ENCODE results near the gene C5.

C5 gene

DNA sequence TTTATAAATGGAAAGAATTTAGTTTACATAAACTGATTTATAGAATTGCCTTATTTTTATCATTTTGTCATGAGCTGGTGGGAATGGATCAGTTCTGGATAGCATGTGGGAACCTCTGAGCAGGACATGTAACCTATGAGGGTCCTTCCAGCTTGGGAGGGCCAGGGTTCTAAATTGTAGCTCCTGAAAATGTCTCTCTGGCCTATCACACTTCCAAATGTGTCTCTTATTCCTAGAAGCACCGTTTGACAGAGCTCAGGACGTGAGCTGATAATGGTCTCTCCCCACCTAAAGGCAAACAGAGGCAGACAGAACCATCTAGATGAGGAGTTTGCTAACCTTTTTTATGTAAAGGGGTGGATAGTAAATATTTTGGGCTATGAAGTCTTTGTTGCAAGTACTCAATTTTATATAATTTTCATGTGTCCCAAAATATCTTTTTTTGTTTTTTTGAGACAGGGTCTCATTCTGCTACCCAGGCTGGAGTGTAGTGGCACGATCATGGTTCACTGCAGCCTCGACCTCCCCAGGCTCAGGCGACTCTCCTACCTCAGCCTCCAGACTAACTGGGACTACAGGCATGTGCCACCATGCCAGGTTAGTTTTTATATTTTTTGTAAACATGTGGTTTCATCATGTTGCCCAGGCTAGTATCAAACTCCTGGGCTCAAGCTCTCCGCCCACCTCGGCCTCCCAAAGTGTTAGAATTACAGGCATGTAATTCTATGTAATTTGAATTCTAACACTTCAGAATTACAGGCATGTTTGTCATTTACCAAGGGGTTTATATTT lies 127.5 kb downstream of the C5 start:
- DNase-seq = no peak

DNA sequence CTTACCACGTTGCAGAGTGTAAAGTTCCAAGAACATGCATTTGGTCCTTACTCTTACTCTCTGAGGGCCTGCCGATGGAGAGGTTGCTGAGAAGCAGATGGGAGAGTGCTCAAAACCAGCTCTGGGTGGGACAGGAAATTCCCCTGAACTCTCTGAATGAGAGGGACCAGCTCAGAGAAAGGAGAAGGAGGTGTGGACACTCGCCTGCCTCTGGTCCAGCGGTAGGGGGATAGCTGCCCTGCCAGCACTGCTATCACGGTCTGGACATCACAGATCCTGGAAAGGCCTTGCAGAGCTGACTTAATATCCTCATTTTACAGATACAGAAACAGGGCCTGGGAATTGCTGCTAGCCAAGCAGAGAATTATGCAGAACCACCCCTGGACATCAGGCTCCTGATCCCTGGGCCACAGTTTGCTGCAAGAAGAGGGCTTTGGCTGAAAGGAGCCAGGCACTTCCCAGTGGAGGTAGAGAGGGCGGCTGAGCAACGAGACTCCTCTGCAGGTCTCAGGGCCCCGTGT lies 128.4 kb downstream of the C5 start:
- DNase-seq = no peak

DNA sequence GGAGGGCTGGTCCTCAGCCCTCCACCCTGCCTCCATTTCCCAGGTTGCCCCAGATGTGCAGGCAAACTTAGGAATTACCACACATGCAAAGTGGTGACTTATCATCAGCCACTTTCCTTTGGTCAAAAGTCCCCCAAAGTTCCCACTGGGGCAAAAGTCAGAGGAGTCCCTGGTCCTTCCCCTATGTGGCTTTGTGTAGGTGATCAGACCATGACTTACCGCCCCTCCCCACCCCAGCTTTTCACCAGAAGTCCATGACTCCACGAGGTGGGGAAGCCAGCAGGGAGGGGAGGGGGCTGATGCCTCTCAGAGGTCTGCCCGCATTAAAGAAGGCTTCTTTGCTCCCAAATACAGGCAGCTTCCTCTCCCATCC lies 129.3 kb downstream of the C5 start:
- DNase-seq = no peak

DNA sequence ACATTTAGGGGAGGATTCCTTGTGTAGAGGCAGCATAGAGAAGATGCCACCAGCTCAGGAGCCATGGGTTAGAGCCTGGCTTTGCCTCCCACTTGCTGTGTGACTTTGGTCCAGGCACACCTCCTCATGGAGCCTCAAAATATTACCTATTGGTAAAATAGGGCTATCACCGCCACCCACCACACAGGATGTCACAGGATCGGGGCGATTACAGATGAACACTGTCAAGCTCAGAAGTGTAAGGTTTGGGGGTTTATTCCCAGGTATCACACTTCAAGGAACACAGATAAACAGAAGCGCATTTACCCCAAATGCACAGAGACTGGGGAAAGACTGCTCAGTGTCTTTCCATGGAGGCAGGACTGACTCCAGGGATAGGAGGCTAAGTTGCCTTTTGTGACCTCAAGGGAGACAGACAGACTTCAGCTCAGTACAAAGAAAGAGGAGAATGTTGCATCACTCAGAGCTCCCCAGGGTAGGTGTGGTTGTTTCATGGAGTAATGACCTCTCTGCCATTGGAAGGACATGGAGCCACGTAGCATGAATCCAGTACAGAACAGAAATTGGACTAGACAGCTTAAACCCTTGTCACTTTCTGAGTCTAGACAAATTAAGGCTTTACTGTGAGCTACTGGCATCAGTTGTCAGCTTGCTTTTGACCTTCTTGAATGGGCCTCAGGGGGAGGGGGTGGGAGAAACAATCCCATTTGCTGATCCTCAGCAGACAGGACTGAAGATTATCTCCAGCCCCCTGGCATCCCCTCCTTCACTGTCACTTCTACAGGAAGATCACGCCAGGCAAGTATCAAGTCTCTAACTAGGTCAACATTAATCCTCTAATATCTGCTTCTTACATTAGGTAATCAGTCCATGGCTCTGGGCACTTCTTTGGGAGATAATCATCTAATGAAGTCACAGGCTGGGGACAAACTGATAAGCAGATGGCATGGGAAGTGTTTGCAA lies 130.0 kb downstream of the C5 start:
- no peak for DNase-seq

DNA sequence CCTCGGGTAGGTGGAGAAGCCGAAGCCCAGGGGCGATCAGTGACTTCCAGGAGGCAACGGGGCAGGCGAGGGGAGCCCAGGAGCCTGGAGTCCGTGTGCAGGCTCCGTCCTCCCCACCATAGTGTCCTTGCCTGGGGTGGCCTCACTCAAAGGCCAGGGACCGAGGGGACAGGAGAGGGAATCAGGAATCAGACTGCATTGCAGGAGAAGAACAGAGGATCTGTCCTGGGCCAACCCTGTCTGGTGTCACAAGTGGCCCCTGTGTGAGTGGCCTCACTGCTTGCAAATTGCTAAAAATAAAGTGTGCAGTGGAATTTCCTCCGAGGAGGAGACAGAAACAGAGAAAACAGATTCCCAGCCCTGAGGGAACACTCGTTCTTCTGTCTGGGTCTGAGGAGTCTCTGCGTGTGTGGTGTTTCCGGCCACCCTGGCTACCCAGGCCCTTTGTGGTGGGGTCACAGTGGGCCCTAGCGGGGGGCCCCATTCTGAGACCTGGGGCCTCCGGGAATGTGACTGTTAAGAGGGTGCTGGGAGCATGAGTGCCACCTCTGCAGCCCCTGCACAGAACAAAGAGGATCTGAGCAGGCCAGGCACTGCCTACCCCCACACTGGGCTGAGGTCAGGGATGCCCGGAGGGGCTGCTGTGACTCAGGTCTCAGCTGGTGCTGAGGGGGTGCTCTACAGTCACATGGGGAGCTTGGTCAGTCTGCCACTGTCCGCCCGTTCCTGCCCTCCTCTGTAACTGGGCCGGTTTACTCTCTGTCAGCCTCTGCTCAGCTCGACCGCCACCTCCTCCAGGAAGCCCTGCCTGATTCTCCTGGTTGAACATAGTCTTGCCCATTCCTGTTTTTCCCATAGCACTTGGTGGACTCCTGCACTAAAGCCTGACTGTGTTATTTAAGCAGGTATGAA lies 130.9 kb downstream of the C5 start:
- no peak for DNase-seq

DNA sequence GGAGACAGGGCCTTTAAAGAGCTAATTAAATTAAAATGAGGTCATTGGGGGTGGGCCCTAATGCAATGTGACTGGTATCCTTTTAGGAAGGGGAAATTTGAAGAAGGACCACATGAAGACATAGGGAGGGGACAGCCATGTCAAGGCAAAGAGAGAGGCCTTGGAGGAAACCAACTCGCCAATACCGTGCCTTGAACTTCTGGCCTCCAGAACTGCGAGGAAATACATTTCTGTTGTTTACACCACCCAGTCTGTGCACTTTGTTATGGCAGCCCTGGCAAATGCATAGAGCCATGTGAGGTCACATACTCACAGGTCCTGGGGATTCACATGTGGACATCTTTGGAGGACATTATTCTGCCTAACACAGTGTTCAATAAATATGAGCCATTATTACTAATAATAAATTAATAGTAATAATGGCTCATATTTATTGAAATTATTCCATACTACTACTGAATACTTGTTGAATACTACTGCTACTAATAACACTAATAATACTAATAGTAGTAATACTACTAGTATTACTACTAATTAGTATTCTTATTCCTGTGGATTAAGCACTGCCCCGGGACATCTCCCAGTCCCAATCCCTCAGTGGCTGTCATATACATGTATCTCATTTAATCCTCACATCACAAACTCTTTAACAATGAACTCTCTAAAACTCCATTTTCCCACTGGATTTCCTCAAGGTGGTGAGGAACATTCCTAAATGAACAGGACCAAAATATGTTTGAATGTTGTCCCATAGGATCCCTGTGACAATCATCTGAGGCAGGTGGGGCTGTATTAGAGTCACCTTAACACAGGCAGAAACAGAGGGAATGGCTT lies 131.9 kb downstream of the C5 start:
- no peak for DNase-seq

DNA sequence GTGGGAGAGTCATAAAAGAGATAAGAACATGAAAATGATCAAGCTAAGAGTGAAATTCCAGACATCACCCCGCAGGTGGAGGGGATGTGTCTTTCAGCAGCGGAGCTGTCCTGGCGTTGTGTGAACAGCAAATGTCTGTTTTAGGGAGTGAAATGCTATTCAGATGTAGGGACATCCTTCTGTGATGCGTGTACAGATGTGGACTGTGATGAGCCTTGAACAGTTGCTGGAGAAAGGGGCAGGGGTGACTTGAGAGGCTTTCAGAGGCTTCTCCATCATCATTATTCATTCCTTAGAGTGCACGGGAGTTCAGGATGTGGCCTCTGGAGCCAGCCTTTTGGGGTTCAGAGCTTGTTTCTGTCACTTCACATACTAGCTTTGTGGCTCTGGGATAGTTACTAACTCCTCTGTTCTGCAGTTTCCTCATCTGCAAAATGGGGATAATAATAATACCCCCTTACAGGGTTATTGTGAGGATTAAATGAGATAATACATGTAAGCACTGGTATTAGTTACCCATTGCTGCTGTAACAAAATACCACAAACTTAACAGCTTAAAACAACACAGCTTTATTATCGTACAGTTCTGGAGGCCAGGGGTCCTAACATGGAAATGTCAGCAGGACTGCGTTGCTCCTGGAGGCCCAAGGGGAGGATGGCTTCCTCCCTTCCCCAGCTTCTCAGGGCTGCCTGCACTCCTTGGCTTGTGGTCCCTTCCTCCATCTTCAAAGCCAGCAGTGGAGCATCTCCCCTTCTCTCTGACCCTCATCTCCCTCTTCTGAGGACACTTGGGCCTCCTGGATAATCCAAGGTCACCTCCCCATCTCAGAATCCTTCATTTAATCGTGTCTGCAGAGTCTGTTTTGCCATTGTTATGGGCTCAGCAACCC lies 132.8 kb downstream of the C5 start:
- DNase-seq = no peak

DNA sequence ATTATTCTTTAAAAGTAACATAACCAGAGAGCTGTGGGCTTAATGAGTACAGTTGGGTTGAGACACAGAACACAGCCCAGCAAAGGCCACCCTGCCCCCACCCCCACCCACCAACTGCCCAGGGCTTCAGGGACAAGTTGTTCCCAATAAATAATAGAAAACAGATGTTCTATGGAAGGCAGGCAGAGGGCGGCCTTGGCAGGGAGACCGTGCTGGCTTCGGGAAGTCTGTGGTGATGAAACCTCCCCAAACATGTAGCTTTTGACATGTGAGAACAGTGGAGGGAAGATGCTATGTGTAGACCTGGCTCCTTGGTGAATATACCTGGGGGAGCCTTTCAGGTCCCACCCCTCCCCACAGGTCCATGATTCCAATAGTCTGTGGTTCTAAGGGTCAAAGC lies 133.5 kb downstream of the C5 start:
- DNase-seq = no peak

DNA sequence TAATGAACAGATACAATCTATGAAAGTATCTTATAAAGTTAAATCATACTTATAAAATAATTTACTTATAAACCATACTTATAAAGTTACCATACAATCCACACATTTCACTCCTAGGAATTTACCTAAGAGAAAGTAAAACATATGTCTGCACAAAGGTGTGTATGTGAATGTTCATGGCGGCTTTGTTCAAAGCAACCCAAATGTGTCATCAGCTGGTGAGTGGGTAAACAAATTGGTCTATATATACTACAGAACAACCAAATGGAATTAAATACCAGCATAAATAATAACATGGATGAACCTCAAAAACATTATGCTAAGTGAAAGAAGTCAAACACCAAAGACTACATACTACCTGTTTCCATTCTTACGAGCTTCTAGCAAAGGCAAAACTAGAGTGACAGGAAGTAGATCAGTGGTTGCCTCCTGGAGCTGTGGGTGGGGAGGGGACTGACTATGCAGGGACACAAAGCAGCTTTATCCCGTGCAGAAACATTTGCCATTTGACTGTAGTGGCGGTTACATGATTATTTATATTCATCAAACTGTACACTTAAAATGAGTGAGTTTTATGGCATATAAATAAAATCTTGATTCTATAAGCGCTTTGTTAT lies 134.1 kb downstream of the C5 start:
- no peak for DNase-seq

DNA sequence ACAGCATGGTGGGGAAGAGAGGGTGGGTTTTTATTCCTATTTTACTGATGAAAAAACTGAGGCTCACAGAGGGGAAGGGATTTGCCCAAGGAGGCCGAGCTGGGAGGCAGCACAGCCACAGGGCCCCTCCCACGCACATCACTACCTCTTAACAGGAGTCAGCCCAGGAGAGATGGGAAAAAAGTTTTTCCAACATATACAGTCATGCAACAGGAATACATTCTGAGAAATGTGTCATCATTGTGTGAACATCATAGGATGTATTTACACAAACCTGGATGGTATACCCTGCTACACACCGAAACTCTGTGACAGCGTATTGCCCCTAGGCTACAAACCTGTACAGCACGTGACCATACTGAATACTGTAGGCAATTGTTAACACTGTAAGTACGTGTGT lies 135.1 kb downstream of the C5 start:
- DNase-seq = no peak

DNA sequence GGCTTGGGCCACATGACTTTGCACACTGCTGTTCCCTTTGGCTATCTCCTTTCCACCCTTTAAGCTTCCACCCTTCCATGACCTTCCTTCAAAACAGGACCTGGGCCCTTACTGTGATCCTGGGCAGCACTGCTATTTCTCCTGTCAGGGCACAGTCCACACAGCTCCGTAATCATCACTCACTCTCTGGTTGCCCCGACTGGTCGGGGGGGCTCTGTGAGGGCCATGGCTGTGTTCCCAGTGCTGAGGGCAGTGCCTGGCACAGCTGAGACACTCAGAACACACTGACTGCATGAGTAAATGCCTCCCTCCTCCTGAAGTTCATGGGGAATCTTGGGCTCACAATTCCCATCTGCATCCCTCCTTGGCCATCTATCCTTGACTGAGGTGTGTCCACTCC lies 135.7 kb downstream of the C5 start:
- no peak for DNase-seq

DNA sequence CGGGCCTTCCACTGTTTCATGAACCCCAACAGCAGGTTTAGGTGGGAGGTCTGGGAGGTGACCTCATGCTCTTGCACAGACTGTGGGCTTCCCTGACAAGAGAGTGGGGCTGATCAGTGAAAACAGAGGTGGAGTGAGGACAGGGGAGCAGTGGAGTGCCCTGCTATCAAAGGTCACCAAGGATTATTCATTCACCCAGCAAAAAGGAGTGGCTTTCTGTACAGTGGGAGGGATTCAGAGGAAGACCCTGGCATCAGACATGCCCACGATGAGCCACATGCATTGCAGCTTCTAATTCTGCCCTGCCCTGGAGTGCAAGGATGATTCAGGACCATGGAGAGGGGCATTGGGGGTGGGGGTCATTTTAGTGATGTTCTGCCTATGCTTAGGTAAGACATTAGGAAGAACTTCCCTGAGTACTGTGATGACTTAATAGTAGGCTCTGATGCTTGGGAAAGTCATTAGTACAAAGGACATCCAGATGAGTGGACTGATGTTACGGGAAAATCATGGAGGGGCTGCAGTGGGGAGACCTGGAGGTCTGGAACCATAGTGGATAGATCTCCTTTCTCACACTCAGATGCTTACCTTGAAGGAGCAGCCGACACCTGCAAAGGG lies 136.3 kb downstream of the C5 start:
- no peak for DNase-seq

DNA sequence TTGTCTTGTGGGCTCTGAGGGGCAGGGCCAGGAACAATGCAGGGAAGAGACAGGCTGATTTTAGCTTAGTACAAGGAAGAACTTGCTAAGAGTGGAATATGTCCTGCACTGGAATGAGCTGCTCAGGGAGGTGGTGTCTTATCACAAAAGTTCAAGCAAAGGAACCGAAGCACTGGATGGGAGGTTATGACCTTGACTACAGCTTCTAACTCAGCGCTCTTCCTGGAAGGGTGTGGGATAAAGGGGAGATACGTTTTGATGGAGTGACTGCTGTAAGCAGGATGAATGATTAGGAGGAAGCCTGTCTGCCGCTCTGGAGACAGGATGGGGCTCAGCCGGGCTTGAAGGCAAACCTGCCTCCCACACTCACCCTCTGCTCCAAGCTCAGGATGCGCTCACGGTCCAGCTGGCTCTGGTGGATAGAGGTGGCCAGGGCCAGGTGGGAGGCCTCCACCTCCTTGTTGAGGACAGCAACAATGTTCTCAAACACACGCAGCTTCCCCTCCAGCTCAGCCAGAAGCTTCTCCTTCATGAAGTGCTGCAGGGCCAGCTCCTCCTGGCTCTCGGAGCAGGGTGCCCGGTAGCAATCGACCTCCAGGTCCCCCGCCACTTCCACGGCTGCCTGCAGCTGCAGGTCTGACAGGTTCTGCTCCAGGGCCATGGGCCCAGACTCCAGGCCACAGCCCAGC lies 137.0 kb downstream of the C5 start:
- DNase-seq = no peak

DNA sequence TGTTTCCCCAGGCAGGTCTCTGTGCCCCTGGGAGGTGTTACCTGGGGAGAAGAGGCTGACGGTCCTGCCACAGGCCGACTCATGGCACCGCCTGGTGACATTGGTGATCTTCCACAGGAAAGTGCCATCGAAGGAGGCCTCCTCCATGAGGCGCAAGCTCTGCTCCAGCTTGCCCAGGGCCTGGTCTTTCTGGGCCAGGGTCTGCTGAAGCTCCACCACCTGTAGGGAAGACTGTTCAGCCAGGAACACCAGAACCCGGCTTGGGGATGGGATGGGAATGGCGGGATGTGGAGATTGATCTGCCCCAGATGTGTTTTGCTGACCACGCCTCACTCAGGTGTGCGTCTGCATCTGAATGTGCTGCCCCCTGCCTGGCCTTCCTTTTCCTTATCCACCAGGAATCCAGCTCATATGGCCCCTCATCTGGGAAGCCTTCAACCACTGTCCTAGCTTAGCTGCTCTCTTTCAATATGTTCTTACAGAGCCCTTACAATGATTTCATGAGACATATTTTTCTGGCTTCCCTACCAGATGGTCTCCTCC lies 138.7 kb downstream of the C5 start:
- DNase-seq = no peak

DNA sequence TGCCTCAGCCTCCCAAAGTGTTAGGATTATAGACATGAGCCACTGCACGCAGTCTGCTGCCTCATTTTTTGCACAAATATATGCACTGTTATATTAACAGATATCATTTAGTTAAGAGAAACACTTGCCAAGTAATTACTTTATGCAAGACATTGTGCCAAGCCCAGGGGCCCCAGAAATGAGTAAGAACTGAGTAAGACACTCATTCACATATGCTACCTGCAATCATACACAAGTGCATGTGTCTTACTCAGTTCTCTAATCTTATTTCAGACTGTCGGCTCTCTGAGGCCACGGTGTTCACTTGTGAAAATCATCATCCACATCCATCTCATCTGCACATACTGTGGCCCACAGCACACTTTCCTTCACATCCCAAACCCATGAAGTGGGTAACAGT lies 139.4 kb downstream of the C5 start:
- DNase-seq = no peak

DNA sequence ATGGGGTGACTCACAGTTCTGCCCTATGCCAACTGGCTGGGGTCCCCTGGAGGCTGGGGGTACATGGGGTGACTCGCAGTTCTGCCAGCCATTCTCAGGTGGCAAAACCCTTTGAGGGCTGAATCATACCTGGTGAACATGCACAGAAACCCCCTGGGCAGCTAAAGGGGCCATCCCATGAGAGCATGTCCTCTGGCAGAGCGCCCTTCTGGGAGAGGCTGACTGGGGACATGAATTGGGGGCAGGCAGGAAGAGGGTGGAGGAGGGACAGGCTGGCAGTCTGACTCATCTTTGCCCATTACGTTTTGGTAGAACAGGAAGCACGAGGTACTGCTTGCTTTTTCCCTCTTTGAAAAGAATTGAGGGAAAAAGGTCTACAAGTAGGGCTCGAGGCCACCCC lies 140.2 kb downstream of the C5 start:
- no peak for DNase-seq

DNA sequence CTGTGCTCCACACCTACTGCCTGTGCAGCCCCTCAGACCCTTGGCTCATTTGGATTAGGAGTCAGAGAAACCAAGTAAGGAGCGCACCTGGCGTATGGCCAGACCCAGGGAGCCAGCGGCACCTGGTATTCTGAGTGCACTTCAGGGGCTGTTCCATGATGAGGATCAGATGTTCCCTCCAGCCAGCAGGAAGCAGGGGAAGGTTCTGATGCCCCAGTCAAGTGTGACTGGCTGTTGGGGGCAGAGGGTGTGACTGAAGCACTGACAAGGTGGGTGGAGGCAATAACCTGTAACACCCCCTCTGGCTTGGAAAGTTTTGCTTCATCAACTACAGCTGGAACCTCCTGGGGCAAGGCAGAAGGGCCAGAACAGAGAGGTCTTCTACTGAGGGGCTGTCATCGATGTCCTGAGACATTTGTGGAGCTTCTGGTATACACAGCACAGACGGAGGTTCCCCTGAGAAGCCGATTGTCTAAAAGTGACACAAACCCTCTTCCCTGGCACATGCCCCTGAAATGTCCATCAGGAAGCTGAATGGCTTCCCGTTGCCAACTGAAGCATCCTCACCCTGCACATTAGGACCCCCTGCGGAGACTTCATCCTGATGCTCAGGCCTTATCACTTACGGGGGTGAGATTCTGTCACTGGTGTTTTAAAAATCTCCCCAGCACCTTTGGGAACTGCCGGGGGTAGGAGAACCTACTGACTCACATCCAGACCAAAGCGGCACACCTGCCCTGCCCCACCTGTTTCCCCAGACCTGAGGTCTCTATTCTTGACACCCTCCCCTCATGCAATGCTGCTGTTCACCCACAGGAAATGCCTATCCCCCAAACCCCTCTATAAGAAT lies 144.5 kb downstream of the C5 start:
- DNase-seq = no peak

DNA sequence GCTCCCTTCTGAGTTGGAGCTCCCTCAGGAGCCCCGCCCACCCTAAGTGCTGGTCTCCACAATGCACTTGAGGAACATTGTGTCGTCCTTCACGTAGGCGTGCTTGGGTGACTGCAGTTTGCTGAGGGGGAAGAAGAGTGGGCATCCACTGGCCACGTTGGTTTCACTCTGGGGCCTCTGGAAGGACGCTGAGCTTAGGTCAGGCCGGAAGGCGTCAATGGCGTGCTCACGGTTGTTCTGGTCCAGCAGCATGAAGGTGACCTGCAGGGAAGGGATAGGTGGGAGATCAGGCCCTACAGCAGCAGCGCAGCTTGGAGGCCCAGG lies 145.1 kb downstream of the C5 start:
- DNase-seq = no peak
